ENCODE measurements around the gene RGS5. TPM values are rescaled to one million over a fixed set of nuclear protein-coding genes. Genes with fewer than 3 reads are reported as not detected.
A peak's percentile ranks its signal among the peaks of the same experiment; 100 is the strongest.

Gene RGS5
- total RNA-seq, 1 experiment from 2014 or later: 1.7 TPM

DNA sequence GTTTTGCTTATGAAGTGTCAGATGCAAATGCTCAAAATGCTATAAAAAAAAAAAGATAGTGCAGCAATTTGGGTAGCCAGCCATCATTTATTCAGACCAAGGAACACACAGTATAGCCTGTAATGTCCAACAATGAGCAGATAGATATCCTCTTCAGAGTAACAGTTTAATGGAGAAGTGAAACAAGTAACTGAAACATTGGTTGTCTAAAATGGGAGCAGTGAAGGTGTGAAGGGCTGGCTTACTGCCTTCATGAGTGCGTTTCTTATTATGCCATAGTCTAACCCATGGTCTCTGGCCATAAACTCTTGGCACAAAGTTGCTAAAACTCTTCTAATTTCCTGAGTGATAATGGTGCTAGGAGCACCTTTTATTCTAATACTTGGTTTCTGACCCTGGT lies 11.4 kb downstream of the RGS5 start:
- in situ Hi-C loops (cut with HindIII; ENCODE audit: low pct_unique_long_range_greater_than_20kb, low sequenced_read_pairs): no loop called here
- no peak for DNase-seq (ENCODE audit: low read depth, low spot score)

DNA sequence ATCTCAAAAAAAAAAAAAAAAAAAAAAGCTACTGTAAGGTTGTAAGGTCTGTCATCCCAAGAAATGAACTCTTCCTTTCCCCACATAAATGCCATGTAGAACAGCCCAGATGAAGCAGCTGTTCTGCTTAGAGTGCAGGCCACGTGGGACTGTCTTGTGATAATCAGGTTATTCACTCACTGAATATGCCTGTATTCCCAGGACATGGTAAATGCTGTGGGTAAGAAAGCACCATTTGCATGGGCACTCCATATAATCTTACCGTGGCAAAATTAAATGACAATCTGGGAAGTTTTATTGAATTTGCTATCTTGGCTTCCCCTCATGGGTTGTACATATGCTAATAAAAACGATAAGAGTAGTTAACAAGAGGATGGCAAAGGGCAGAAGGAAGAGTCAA lies 13.8 kb downstream of the RGS5 start:
- in situ Hi-C loops (cut with HindIII; ENCODE audit: low pct_unique_long_range_greater_than_20kb, low sequenced_read_pairs): no loop called here
- DNase-seq (ENCODE audit: low read depth, low spot score): no peak

DNA sequence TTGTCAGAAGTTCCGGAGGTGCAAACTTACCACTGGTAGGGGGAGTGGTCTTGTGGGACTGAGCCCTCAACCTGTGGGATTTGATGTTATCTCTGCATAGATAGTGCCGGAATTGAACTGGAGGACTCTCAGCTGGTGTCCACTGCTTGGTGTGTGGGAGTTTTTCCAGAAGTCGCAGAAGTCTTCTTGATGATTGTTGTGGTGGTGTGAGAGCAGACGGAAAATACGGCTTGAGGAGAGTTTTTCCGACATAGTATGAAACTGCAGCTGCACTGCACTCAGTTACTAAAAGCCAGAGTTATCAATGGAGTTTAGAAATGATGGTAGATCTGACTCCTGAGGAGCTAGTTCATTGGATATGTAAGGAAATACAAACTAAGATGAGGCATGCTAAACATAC lies 14.9 kb downstream of the RGS5 start:
- no peak for DNase-seq (ENCODE audit: low read depth, low spot score)
- in situ Hi-C loops (cut with HindIII; ENCODE audit: low pct_unique_long_range_greater_than_20kb, low sequenced_read_pairs): no loop called here

DNA sequence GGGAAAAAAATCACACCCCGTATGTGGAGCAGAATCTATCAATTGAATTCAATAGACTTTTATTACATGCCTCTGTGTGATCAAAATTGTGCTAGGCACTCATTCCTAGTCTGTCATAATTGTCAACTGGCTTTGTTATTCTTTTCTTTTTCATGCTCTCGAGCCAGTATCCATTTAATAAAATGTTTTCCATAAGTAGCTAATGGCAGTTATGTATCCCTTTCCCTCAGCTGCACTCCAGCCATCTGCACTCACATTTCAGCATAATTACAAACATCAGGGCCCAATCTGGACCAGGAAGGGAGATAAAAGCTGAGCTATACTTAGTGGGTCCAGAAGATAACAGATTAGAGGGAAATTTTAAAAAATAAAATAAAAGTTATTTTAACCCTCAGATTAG lies 15.9 kb downstream of the RGS5 start:
- in situ Hi-C loops (cut with HindIII; ENCODE audit: low pct_unique_long_range_greater_than_20kb, low sequenced_read_pairs): no loop called here
- no peak for DNase-seq (ENCODE audit: low read depth, low spot score)

DNA sequence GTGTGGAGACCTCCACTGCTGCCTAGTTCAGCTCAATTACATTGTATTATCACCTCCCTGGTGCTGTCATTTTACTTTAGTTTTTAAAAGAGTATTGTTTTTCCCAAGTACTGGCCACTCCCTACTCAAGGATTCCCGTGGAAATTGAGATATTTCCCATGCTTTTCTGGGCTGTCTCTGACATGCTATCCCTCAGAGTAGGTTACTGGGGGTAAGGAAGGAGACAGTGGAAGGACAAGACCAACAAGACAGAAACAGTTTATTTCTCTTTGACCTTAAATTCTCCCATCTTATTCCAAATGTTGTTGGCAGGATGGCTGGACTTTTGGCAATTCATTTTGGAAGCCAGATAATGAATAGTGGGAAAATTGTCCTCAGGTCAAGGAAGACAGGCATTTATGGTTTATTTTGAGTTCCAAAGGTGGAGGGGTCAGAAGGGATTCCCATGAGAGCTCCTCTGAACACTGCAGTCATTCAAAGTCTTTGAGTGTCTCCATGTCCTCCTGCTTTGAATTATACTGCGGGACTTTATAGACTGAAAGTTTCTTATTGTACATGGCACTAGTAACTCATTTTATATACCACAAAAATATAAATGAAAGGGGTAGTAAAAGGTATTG lies 20.3 kb downstream of the RGS5 start:
- no peak for DNase-seq (ENCODE audit: low read depth, low spot score)
- in situ Hi-C loops (cut with HindIII; ENCODE audit: low pct_unique_long_range_greater_than_20kb, low sequenced_read_pairs): no loop called here

DNA sequence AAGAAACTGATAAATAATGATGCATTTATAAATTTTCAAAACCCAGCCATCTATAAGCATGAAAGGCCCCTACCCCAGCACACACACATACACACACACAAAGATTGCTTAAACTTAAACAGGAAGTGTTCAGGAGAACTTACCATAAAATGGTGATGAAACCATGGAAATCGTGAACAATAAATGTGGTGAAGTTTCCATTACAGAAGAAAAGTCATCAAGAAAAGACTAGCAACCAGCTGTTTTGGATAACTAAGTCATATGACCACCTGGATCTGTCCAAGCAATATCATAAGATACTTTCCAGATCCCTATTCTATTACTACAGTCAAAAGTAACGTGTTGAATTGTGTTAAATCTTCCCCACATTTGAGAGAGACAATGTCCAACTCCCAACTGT lies 24.1 kb downstream of the RGS5 start:
- in situ Hi-C loops (cut with HindIII; ENCODE audit: low pct_unique_long_range_greater_than_20kb, low sequenced_read_pairs): no loop called here
- no peak for DNase-seq (ENCODE audit: low read depth, low spot score)

DNA sequence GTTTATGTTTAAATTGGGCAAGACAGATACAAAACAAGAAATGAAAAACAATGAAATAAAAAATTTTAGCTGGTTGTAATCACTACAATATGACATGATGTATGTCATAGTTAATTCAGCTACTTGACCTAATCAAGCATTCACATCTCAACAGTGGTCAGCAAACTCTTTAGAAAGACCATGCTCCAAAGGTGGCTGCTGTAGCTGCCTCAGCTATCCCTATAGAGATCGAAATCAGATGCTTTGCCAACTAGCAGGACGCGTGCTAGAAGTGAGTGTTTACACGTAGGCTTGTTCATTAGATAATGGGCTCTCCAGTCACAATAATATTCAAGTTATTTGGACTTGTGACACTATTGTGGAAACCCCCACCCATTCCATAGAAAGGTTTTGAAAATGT lies 25.9 kb downstream of the RGS5 start:
- in situ Hi-C loops (cut with HindIII; ENCODE audit: low pct_unique_long_range_greater_than_20kb, low sequenced_read_pairs): no loop called here
- DNase-seq (ENCODE audit: low read depth, low spot score): no peak

DNA sequence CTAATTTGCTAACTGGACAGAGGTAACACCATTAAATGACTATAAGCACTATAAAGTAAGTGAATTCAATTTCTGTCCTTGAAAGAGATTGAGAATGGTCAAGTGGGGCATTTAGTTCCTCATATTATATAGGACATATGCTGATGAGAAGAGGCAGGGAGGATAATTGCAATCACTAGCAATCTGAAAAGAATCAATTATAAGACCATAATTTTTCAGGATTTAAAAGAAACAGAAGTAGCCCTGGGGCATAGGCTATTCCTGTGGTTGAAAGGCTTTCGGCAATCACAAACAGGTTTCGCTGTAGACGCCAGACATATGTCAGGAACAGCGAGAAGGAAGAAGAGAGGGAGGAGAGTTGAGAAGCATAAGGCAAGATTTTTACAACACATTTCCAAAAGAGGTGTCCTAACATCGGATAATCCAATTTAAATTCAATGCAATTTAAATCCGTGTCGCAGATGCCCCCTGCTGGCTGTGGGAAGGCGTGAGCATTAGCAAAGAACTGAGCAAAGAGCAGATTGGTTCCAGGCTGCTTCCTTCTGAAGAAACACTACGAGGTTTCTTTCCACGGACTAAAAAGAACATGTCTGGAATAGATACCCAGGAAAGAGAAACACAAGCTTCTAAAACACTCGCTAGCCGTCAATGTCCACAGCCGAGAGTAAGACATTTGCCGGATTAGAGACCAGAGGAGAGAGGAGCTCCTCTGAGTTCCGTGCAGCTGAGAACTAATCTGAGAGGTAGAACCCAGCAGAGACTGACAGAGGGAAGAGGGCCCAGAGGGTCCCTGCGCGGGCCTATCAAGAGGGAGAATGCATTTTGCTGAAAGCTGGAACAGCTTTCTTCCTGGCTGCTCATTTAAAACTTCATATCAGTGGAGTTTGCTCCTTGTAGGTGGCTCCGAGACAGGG lies 27.9 kb downstream of the RGS5 start:
- in situ Hi-C loops (cut with HindIII; ENCODE audit: low pct_unique_long_range_greater_than_20kb, low sequenced_read_pairs): no loop called here
- peak; percentile 64 for DNase-seq (ENCODE audit: low read depth, low spot score)

DNA sequence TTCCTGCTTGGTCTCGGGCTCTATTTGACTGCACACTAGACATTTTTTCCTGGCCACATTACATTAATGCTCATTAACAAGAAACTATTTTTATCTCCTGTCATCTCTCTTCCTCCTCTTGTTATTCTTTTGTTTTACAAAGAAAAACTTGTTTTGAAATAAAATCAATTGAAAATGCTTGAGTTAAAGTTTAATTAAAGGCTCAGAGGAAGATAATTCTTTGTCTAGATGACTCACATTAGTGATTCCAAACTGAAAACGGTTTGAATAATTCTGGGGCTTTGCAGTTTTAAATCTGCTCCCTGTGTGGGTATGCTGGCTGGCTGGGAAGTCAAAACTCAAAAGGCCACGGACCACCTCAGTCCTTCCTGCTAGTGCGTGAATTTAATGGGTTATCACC lies 29.6 kb downstream of the RGS5 start:
- in situ Hi-C loops (cut with HindIII; ENCODE audit: low pct_unique_long_range_greater_than_20kb, low sequenced_read_pairs): no loop called here
- no peak for DNase-seq (ENCODE audit: low read depth, low spot score)

DNA sequence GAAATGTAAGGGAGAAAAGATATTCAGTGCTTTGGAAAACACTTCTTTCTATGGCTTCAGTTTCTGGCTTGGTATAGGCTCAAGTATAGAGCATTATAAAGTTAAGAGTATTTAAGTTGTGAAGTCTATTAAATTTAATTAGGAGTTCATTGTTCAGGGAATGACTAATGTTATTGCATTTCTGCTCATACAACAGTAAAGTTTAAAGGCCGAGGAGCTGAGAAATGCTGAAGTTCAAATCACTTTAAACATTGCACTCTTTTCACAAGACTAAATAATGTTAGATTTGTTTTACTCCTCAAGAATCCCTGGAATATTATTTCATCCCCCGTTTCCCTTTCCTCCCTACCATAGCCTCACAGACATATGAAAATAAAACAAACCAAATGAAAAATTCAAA lies 30.1 kb downstream of the RGS5 start:
- DNase-seq (ENCODE audit: low read depth, low spot score): no peak
- in situ Hi-C loops (cut with HindIII; ENCODE audit: low pct_unique_long_range_greater_than_20kb, low sequenced_read_pairs): no loop called here

DNA sequence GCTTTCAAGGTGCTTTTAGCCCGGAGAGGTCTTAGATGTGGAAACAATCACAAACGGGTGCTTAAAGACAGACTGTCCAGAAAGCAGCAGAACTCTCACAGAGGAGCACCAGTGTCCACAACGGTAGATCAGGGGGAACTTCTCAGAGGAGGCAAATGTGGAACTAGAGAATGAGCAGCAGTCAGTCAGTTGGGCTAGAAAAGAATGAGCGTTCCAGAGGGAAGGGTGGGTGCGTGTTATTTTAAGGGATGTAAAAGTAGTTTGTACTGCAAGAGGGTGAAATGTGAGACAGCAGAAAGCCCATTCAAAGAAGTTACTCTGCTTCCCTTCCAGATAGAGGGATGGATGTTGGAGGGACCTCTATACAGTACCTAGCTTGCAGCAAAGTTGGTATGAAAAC lies 30.9 kb downstream of the RGS5 start:
- no peak for DNase-seq (ENCODE audit: low read depth, low spot score)
- in situ Hi-C loops (cut with HindIII; ENCODE audit: low pct_unique_long_range_greater_than_20kb, low sequenced_read_pairs): no loop called here

DNA sequence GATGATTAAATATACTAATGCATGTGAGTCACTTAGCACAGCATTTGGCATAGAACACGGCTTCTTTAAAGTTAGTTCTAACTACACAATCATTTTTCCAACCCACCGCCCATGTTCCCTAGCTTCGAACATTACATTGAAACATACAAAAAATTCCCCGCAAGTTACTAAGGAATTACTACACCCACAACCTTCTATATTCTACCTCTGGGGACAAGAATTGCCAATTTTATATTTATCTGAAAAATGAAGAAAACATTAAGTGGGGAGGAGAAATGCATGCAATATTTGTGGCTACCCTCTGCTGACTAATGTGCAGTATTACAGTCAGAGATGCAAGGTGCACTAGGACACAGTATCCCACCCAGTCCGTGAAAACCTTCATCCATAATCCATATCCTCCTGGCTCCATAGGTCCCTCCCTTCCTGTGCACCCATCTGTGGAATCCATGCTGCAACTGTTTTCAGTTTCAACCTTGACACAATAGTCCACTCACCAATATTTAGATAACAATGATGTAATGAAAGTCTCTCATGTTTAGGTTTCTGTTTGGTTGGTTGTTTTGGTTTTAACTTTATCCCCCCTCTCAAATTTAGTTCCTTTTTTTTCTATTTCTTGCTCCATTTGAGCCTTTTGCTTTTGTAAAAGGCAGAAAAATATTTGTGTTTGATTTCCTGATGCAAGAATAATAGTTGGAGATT lies 31.6 kb downstream of the RGS5 start:
- in situ Hi-C loops (cut with HindIII; ENCODE audit: low pct_unique_long_range_greater_than_20kb, low sequenced_read_pairs): no loop called here
- peak; percentile 11 for DNase-seq (ENCODE audit: low read depth, low spot score)

DNA sequence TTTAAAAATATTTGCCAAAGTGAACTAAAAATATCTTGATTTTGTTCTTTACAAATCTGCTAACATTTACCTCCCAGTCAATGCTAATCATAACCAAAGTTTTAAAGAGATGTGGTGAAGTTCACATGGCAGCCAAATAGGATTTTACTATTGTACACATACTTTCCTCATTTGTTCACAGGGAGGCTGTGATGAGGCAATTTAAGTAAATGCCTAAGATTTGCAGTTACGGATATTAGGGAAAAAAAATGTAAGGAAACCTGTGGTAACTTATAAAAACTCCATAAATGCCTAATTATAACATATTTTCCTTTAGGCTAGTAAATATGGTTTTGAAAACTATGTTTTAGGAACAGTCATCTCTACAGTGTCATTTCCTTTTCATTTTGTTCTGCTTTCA lies 32.4 kb downstream of the RGS5 start:
- no peak for DNase-seq (ENCODE audit: low read depth, low spot score)
- in situ Hi-C loops (cut with HindIII; ENCODE audit: low pct_unique_long_range_greater_than_20kb, low sequenced_read_pairs): no loop called here

DNA sequence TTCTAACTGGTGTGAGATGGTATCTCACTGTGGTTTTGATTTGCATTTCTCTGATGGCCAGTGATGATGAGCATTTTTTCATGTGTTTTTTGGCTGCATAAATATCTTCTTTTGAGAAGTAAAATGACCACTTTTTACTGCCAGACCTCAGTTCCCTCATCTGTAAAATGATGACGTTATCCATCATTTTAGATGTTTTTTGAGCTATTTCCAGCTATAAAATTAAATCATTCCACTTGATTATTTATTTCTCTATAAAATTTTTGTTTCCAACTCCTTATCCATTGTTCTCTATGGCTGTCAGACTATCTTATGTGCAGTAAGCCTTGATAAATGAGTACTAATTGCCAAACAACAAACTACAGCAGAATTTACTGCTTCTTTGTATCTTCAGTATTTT lies 33.2 kb downstream of the RGS5 start:
- in situ Hi-C loops (cut with HindIII; ENCODE audit: low pct_unique_long_range_greater_than_20kb, low sequenced_read_pairs): no loop called here
- DNase-seq (ENCODE audit: low read depth, low spot score): no peak

DNA sequence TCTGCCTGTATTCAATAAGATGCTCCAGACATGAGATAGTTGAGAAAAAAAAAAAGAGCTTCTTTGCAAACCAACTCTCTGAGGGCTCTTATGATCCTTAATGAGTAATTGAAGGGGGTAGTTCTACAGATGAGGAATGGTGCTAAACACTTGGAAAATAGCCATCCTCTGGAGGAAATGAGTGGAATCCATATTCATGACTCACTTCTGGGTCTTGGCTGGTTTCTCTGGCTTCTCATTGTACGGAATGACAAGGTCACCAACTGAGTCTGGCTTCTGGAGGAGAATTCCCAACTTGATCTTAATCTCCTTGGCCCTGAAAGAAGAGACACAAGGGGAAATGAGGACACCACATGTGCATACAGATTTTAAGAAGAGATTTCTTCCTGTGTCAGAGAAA lies 34.7 kb downstream of the RGS5 start:
- in situ Hi-C loops (cut with HindIII; ENCODE audit: low pct_unique_long_range_greater_than_20kb, low sequenced_read_pairs): no loop called here
- DNase-seq (ENCODE audit: low read depth, low spot score): no peak

DNA sequence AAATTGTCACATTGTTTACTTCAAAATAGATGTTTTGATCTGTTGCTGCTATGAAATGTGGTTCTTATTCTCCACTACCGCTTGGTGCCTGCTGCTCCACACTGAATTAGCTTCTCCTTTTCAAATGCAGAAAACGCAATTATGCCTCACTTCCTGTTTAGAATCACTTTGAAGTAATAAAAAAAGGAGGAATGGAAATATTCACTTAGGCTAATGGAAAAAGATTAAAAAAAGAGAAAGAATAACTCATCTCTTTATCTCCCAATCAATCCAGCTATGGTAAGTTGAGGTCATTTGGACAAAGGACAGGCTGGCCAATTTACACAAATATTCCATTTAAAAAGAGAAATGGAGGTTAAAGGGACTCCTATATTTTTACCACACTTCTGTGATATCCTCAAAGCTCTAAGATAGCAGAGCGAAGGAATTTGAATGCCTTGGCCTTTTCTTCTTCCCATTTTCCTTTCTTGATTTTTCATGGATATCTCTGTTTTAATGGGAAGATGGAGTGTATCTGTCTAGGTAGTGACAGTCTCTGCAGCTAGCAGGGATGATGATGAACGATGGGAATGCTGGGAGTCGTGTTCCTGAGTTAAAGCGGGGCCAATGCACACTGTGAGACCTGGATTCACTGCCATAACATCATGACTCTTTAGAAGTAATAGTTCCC lies 35.7 kb downstream of the RGS5 start:
- no peak for DNase-seq (ENCODE audit: low read depth, low spot score)
- in situ Hi-C loops (cut with HindIII; ENCODE audit: low pct_unique_long_range_greater_than_20kb, low sequenced_read_pairs): no loop called here

DNA sequence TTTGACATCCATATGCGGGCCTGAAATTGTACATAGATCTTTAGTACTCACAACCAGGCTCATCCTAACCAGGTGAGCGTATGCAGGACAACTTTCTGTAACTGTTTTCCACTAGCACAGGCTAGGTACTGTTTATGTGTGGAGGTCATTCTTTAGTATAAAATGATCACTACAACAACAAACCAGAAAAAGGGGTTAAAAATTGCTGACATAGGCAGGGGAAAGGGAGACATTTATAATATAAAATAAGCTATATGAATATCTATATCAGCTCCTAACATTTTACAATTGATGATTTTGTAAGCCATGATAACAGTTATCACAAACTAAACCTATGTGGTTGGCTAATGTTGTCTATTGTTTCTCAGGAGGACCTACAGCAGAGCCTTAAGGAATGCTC lies 37.6 kb downstream of the RGS5 start:
- no peak for DNase-seq (ENCODE audit: low read depth, low spot score)
- in situ Hi-C loops (cut with HindIII; ENCODE audit: low pct_unique_long_range_greater_than_20kb, low sequenced_read_pairs): no loop called here

DNA sequence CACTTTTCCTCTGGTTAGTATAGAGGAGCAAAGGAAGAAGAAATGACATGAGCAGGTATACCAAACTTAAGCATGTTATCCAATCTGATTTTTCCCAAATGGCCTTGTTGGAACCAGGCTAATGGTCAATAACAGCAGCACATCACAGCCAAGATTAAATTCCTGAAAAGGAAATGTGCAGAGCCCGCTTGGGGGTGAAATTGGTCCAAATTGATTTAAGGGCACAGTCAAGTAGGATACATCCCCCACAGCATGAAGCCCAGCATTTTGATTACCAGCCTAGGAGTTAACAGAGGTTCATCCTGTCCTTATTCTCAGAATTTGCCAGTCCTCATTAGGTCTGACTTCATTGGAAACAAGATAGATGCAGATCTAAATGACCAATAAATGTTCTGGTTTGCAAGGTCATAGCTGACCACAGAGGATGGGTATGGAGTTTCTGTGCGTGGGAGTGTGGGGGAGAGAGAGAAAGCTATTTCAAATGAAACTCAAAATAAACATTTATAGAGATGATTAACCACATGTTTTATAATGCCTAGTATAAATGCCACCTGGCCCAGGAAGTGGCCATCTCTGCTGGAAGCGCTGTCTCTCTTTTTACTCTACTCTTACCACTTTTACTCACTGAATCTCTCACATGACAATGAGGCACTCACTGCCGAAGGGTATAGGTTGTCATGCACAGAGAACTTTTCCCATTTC lies 38.7 kb downstream of the RGS5 start:
- DNase-seq (ENCODE audit: low read depth, low spot score): no peak

More for the DNA sequence above, 38.7 kb downstream of the RGS5 start:
- in situ Hi-C loops (cut with HindIII; ENCODE audit: low pct_unique_long_range_greater_than_20kb, low sequenced_read_pairs): no loop called here

Data from SK-MEL-5 (cell line).